GM19463 (cell line): Measurements from ENCODE around the gene TERB1.

Experiments
- ATAC-seq: cut with Tn5 transposase; IDR thresholded peaks from one replicate; pipeline ENCODE4 v1.9.1; 2021; ENCODE audit warnings: mild to moderate bottlenecking, moderate library complexity; ENCODE audit not compliant: unreplicated experiment

The TERB1 gene, protein sequence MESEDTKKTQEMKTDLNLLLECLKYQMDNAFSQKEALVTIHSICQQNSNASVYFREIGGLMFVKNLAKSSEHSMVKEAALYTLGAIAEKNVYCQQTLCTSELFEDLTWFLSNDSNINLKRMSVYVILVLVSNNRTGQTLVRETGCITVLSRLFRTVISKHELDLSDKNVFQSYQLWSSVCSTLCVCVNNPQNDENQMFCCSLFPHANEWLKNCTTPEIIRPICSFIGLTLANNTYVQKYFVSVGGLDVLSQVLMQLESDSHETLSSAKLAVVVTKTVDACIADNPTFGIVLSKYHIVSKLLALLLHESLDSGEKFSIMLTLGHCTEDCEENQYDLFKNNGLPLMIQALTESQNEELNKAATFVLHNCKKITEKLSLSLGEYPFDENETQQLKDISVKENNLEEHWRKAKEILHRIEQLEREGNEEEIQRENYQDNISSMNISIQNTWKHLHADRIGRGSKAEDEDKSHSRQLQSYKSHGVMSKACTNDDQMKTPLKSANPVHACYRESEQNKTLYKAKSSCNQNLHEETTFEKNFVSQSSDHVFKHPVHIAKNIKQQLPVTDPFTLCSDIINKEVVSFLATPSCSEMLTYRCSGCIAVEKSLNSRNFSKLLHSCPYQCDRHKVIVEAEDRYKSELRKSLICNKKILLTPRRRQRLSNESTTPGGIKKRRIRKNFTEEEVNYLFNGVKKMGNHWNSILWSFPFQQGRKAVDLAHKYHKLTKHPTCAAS

GRCh38 chr16:66801320-66802105, at the start of gene TERB1:
Gene TERB1, minus strand, starts transcription at chr16:66801584. Its CDS starts 4,786 bp downstream, at chr16:66796798.
- ATAC-seq: no peak

DNA sequence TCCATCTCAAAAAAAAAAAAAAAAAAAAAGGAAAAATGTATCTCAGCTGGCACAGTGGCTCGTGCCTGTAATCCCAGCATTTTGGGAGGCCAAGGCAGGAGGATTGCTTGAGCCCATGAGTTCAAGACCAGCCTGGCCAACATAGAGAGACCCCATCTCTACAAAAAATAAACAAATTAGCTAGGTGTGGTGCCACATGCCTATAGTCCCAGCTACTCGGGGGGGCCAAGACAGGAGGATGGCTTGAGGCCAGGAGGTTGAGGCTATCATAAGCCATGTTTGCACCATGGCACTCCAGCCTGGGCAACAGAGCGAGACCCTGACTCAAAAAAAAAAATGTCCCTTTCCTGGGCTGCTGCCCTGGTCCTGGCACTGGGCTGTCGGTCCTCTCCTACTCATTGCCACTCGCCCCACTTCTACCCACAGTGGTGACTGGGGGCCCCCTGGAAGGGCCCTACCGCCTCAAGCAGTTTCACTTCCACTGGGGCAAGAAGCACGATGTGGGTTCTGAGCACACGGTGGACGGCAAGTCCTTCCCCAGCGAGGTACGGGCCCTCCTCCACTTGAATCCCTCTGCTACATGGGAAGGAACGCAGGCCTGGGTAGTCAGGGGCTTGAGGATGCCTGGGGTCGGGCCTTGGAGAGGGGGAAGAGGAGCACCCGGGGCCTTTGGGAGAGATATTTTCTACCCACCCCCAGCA, 48.9 kb upstream of the TERB1 start:
- ATAC-seq: no peak

- no peak for ATAC-seq
Observed at GRCh38 chr16:66849549-66849948, 48.2 kb upstream of the TERB1 start.

DNA sequence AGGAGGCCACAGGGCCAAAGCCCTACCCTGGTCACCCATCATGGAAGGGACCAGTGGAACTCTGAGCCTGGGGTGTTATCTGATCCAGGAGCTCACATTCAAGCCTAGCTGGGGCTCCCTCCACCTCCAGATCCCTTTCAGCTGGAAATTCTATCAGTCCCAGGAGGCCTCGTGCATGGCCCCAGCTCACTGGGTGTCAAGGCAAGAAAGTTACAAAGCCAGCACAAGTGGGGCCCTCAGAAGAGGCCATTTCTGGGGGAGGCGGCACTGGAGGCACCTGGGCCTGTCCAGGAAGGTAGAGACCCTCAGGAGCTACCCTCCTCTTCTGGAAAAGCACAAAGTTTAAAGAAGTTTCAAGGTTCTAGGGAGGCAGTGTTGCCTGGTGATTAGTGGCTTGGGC, 47.6 kb upstream of the TERB1 start:
- ATAC-seq: no peak

- ATAC-seq: no peak
Observed at GRCh38 chr16:66848172-66848571, 46.8 kb upstream of the TERB1 start.

DNA sequence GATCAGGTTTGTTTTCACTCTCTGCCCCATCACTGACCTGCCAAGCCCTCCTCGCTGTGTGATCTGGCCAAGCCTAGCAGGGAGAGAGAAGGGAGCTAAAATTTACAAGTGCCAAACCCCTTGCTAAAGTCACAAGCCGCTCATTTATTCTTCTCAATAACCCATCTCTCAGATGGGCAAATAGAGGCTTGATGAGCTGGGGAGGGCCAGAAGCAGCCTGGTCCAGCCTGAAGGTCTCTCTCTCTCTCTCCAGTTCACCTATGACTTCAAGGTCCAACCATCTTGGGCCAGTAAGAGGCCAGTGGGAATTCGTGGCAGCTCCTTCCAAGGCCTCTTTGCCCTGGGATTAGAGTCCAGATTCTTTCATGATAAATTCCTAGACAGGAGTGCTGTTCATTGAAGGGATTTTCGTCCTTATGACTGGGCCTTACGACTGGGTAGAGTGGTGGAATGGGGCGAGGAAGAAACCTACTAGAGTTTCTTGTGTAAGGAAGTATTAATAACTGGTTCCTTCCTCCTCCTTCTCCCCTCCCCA, 46.2 kb upstream of the TERB1 start:
- no peak for ATAC-seq

DNA sequence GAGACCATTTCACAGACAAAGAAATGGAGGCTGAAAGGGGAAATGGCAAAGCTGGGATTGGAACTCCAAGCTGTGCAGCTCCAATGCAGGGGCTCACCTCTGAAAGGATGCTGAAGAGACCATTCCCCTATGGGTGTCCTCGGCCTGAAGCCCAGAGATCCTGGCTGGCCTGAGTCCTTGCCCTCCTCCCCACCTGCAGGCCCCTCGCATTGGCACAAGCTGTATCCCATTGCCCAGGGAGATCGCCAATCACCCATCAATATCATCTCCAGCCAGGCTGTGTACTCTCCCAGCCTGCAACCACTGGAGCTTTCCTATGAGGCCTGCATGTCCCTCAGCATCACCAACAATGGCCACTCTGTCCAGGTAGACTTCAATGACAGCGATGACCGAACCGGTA, 45.4 kb upstream of the TERB1 start:
- no peak for ATAC-seq

- ATAC-seq: no peak
Observed at GRCh38 chr16:66846266-66846665, 44.9 kb upstream of the TERB1 start.

DNA sequence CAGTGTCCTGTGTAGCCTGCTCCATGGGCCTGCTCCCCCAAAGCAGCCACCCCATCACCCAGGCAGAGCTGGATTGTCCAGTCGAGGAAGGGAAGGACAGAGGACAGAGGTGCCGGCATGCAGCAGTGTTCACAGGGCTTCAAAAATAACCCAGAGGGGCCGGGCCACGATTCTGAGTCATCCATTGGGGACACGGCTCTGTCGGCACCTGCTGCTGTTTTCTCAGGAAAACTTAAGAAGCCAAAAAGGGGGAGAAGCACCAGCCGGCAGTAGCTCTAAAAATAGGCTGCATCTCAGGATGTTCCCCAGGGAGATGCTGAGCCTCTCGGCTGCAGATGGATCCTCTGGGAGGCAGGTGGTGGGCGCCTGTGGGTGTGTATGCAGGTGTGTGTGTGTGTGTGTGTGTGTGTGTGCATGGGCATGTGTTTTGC, 44.4 kb upstream of the TERB1 start:
- ATAC-seq: no peak

DNA sequence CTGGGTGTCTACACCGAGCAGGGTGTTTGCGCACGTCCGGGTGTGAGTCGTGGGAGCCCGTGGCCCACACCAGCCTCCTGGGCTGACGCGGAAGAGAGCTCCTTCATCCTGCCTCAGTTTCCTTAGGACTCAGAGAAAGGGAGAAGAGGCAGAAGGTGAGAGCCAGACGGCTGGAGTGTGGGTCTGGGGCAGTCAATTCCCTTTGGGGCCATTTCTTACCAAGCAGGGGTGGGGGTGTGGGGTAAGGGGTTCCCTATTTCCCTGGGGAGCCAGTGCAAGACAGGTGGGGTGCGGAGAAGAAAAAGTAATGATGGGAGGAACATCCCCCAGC, 43.7 kb upstream of the TERB1 start:
- ATAC-seq: no peak

- no peak for ATAC-seq
Observed at GRCh38 chr16:66844342-66845079, 43.1 kb upstream of the TERB1 start, which contains the start of gene CA7. Gene CA7, plus strand, starts transcription at chr16:66844414. Its CDS starts 74 bp downstream, at chr16:66844488.

DNA sequence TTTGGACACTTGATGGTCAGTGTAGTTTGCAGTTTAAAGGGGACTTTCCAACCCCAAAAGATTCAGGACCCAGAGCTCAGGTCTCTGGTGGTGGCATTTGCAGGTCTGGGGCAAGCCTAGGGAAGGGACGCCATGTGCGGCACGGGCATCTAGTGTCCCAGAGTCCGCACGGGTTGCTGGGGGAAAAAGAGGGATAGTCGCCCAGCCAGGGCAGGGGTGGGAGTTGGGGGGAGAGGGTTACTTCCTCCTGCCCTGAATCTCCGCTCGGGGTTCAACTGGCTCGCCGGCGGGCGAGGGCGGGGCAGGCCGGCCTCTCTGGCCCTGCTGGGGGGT, 42.6 kb upstream of the TERB1 start:
- ATAC-seq: no peak

GRCh38 chr16:66843191-66843590, 41.8 kb upstream of the TERB1 start:
- ATAC-seq: no peak

DNA sequence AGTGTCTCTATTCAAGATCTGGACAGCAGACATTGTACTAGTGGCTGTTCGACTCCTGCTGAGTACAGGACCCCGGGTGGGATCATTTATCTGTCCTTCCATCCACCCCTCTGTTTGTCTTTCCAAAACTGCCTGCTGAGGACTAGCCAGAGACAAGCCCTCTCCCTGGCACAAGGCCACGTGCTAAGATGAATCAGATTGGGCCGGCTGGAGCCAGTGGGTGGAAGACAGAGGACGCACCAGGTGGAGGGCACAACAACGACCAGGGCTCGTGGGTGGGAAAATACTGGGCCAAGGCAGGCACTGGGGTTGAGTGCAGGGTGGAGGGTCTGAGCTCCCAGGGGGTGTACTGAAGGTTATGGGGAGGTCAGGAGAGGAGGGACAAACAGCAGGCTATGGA, 41.4 kb upstream of the TERB1 start:
- ATAC-seq: no peak

GRCh38 chr16:66841366-66841765, 40.0 kb upstream of the TERB1 start:
- no peak for ATAC-seq

- no peak for ATAC-seq
Observed at GRCh38 chr16:66840883-66841282, 39.5 kb upstream of the TERB1 start.

GRCh38 chr16:66834746-66835145, 33.4 kb upstream of the TERB1 start:
- ATAC-seq: no peak

DNA sequence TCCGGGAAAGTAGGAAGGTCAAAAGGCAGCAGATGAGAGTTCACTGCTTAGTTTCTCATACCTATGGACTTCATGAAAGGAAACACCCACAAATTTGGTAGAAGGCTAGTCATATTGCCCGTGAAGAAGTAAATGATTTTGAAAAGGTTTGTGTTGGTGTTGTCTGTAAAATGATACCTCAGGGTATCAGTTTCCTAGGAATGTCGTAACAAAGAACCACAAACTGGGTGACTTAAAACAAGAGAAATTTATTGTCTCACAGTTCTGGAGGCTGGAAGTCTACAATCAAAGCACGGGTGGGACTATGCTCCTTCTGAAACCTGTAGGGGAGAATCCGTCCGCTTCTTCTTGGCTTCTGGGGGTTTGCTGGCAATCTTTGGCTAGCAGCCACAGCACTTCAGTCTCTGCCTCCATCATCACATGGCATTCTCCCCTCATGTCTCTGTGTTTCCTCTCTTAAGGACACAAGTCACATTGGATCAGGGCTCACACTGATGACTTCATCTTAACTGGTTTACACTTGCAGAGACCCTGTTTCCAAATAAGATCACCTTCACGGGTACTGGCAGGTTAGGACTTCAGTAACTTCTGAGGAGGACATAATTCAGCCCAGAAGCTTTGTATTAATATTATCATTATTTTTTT, 31.4 kb upstream of the TERB1 start:
- no peak for ATAC-seq

DNA sequence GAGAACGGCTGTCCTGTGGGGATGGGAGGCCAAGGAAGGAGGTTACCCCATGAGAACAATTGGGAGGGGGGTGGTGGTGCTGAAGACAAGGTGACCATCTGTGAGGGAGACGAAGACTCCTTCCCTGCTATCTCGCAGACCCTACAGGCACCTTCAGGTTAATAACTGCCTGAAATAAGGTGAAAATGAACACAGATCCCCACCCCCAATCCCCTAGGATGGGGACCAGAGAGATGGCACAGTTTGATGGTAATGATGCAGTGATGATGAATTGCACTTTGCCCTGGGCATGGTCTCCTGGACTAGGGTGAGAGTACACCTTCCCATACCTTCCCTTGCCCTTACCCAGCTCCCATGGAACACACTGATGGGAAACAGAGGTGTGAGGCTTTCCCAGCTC, 30.8 kb upstream of the TERB1 start:
- no peak for ATAC-seq
